Neural progenitor cell (in vitro differentiated cells): Measurements from ENCODE around the gene GRIK3. TPM values are rescaled to one million over a fixed set of nuclear protein-coding genes. Genes with fewer than 3 reads are reported as not detected.

ENCODE experiments used
- DNase-seq: peaks from one replicate; pipeline ENCODE4 v3.0.0-alpha.2; 2016; ENCODE audit warnings: low spot score
- H2AFZ ChIP-seq: fragments of 200-600 bp; sonication (generic); replicated peaks from 2 replicates; pipeline ENCODE4 v1.6.1; 2016; ENCODE audit warnings: antibody characterized with exemption
- H3F3A ChIP-seq: fragments of 200-600 bp; sonication (generic); 2 replicates; pipeline ENCODE4 v1.6.1; 2016; ENCODE audit warnings: antibody characterized with exemption, low read depth
- H3K27ac ChIP-seq: fragments of 200-600 bp; sonication (generic); 2 replicates; pipeline ENCODE4 v1.5.1; 2016; ENCODE audit warnings: mild to moderate bottlenecking
- H3K27me3 ChIP-seq: fragments of 200-600 bp; sonication (generic); 2 replicates; pipeline ENCODE4 v1.6.1; 2016; ENCODE audit warnings: mild to moderate bottlenecking, moderate library complexity
- H3K36me3 ChIP-seq: fragments of 200-600 bp; sonication (generic); 2 replicates; pipeline ENCODE4 v1.5.1; 2016
- H3K4me1 ChIP-seq: fragments of 200-600 bp; sonication (generic); 2 replicates; pipeline ENCODE4 v1.6.1; 2016; ENCODE audit warnings: mixed run types
- H3K4me2 ChIP-seq: fragments of 200-600 bp; sonication (generic); 2 replicates; pipeline ENCODE4 v1.6.1; 2016
- H3K4me3 ChIP-seq: fragments of 200-600 bp; sonication (generic); 2 replicates; pipeline ENCODE4 v1.5.1; 2016
- H3K79me2 ChIP-seq: fragments of 200-600 bp; sonication (generic); 2 replicates; pipeline ENCODE4 v1.6.1; 2016; ENCODE audit warnings: low read depth
- H3K9ac ChIP-seq: fragments of 200-600 bp; sonication (generic); 2 replicates; pipeline ENCODE4 v1.6.1; 2016
- H3K9me3 ChIP-seq: fragments of 200-600 bp; sonication (generic); 2 replicates; pipeline ENCODE4 v1.5.1; 2016; ENCODE audit warnings: low read depth
- H4K20me1 ChIP-seq: fragments of 200-600 bp; sonication (generic); 2 replicates; pipeline ENCODE4 v1.6.1; 2016; ENCODE audit warnings: low read depth
- H3K27ac Mint-ChIP-seq: 3 replicates; pipeline ENCODE4 v1.8.0; 2021; ENCODE audit warnings: mixed read lengths
- H3K27me3 Mint-ChIP-seq: 2 replicates; pipeline ENCODE4 v1.8.0; 2022; ENCODE audit warnings: low read depth, mild to moderate bottlenecking, inconsistent platforms, moderate library complexity, mixed read lengths; ENCODE audit not compliant: insufficient read depth
- H3K36me3 Mint-ChIP-seq: 3 replicates; pipeline ENCODE4 v1.8.0; 2021; ENCODE audit warnings: mixed read lengths
- H3K4me1 Mint-ChIP-seq: 3 replicates; pipeline ENCODE4 v1.8.0; 2021; ENCODE audit warnings: mixed read lengths
- H3K4me3 Mint-ChIP-seq: 3 replicates; pipeline ENCODE4 v1.8.0; 2021; ENCODE audit warnings: mild to moderate bottlenecking, moderate library complexity, mixed read lengths
- H3K9me3 Mint-ChIP-seq: 3 replicates; pipeline ENCODE4 v1.8.0; 2020; ENCODE audit warnings: mixed read lengths
- CTCF ChIP-seq: fragments of 200-600 bp; sonication (generic); IDR thresholded peaks from 2 replicates; pipeline ENCODE4 v1.5.1; 2017; ENCODE audit warnings: antibody characterized with exemption, mild to moderate bottlenecking
- EZH2 ChIP-seq: fragments of 200-600 bp; sonication (generic); IDR thresholded peaks from 2 replicates; pipeline ENCODE4 v1.6.1; 2017; ENCODE audit warnings: antibody characterized with exemption, mild to moderate bottlenecking, moderate library complexity
- EZH2phosphoT487 ChIP-seq: fragments of 200-600 bp; sonication (generic); IDR thresholded peaks from 2 replicates; pipeline ENCODE4 v1.6.1; 2017; ENCODE audit warnings: antibody characterized with exemption
- total RNA-seq: library from RNA; depleted of rRNA; stranded (reverse); fragments of >200 nt; gene quantifications from 2 replicates; pipeline ENCODE4 v1.2.3, GENCODE V29; 2015; ENCODE audit warnings: low replicate concordance

GRIK3 gene
- total RNA-seq, 1 donor from 2014 or later = 1.7 TPM

- Histone ChIP-seq H3K27me3 (peaks cover 95% of the 10 kb centered on the region), H4K20me1 (peaks cover 56% of the 10 kb centered on the region), H3K9ac (no peak overlapping the region), H3K4me3 (peak overlapping the region; percentile 56), H2AFZ (peak overlapping the region; percentile 14), H3K4me1 (peaks cover 78% of the 10 kb centered on the region), H3K9me3 (no peaks in the 10 kb centered on the region), H3K36me3 (no peaks in the 10 kb centered on the region), H3F3A (peaks cover 45% of the 10 kb centered on the region), H3K79me2 (no peaks in the 10 kb centered on the region), H3K27ac (no peak overlapping the region), H3K4me2 (peak overlapping the region; percentile 88)
- peak; percentile 69 for DNase-seq
- peak overlapping the region; percentile 63 for H3K4me3 Mint-ChIP-seq
- H3K27ac Mint-ChIP-seq = no peak overlapping the region
- peaks cover 43% of the 10 kb centered on the region for H3K4me1 Mint-ChIP-seq
- peaks cover 3% of the 10 kb centered on the region for H3K9me3 Mint-ChIP-seq
- peaks cover 62% of the 10 kb centered on the region for H3K27me3 Mint-ChIP-seq
- no peaks in the 10 kb centered on the region for H3K36me3 Mint-ChIP-seq
- no peak for TF ChIP-seq CTCF
- TF ChIP-seq EZH2 = no peak
- TF ChIP-seq EZH2phosphoT487 = no peak
Measured at GRCh38 chr1:37032660-37033354, 1.5 kb downstream of the GRIK3 start.

GRCh38 chr1:37031871-37032270, 2.4 kb downstream of the GRIK3 start:
- no peak for DNase-seq
- peaks cover 3% of the 10 kb centered on the region for H3K9me3 Mint-ChIP-seq
- peaks cover 96% of the 10 kb centered on the region for H3K27me3 ChIP-seq
- peak overlapping the region; percentile 88 for H3K4me2 ChIP-seq
- H3K36me3 Mint-ChIP-seq = no peaks in the 10 kb centered on the region
- peaks cover 70% of the 10 kb centered on the region for H3K4me1 ChIP-seq
- H3K79me2 ChIP-seq = no peaks in the 10 kb centered on the region
- peaks cover 36% of the 10 kb centered on the region for H3F3A ChIP-seq
- no peaks in the 10 kb centered on the region for H3K36me3 ChIP-seq
- no peaks in the 10 kb centered on the region for H3K9me3 ChIP-seq
- peaks cover 52% of the 10 kb centered on the region for H4K20me1 ChIP-seq
- H3K27ac ChIP-seq = no peak overlapping the region
- no peak overlapping the region for H2AFZ ChIP-seq
- H3K27me3 Mint-ChIP-seq = peaks cover 66% of the 10 kb centered on the region
- TF ChIP-seq CTCF (no peak), EZH2phosphoT487 (no peak), EZH2 (no peak)
- no peak overlapping the region for H3K9ac ChIP-seq
- peaks cover 35% of the 10 kb centered on the region for H3K4me1 Mint-ChIP-seq
- peak overlapping the region; percentile 55 for H3K4me3 Mint-ChIP-seq
- H3K4me3 ChIP-seq = no peak overlapping the region
- no peak overlapping the region for H3K27ac Mint-ChIP-seq

GRCh38 chr1:37031429-37031828, 2.9 kb downstream of the GRIK3 start:
- H3K27me3 Mint-ChIP-seq = peaks cover 66% of the 10 kb centered on the region
- Histone ChIP-seq H4K20me1 (peaks cover 52% of the 10 kb centered on the region), H3K27me3 (peaks cover 92% of the 10 kb centered on the region), H3K79me2 (no peaks in the 10 kb centered on the region), H3K4me1 (peaks cover 66% of the 10 kb centered on the region), H3F3A (peaks cover 31% of the 10 kb centered on the region), H3K36me3 (no peaks in the 10 kb centered on the region), H3K9ac (no peak overlapping the region), H3K4me2 (peak overlapping the region; percentile 21), H2AFZ (no peak overlapping the region), H3K27ac (no peak overlapping the region), H3K4me3 (no peak overlapping the region), H3K9me3 (no peaks in the 10 kb centered on the region)
- peaks cover 33% of the 10 kb centered on the region for H3K4me1 Mint-ChIP-seq
- no peak overlapping the region for H3K4me3 Mint-ChIP-seq
- TF ChIP-seq EZH2phosphoT487 (no peak), EZH2 (no peak), CTCF (no peak)
- no peak for DNase-seq
- no peaks in the 10 kb centered on the region for H3K36me3 Mint-ChIP-seq
- H3K27ac Mint-ChIP-seq = no peak overlapping the region
- H3K9me3 Mint-ChIP-seq = peaks cover 3% of the 10 kb centered on the region
